Non-pigmented ciliary epithelial cell (primary cell): ENCODE results near the gene SOX12.

Source experiments
- DNase-seq: peaks from one replicate; pipeline ENCODE4 v3.0.0-alpha.2; 2010; ENCODE audit warnings: low read depth

SOX12 gene

DNA sequence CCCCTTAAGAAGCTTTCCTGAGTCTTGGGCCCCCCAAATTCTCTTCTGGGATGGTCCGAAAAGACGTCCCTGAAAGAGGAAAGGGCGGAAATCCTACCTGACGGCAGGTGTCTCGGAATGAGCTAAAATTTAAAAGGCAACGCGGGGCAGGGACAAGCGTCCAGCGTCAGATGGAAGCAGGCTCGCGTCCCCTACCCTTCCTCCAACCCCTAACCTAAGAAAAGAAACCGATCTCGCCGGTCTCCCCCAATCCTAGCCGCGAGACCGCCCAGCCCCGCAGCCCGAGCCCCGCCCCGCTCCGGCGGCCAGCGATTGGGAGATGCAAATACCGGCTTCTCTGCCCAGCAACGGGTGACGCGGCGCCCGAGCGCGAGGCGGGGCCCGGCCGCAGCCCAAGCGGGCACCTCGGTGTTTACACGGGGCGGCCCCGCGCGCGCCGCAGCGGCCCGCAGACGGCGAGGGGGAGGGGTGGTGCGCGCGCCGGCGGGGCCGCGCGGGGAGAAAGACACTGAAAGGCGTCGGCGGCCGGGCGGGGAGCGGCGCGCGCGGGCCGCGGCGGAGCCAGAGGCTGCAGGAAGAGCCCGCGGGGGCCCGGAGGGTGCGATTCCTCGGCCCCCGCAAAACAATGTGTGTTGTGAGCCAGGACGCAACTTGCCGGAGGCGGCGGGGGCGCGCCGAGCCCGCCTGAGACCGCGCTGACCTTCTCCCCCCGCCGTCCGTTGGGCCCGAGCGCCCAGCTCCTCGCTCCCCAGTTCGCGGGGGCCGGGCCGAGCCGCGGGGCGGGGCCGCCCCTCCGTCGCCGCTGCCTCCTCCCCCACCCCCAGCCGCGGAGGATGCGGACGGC is at the start of gene SOX12:
Gene SOX12 (plus strand): TSS at position 508 of the 844 bp plus-strand sequence. CDS start 373 bp downstream, outside the sequence.
- DNase-seq: no peak

DNA sequence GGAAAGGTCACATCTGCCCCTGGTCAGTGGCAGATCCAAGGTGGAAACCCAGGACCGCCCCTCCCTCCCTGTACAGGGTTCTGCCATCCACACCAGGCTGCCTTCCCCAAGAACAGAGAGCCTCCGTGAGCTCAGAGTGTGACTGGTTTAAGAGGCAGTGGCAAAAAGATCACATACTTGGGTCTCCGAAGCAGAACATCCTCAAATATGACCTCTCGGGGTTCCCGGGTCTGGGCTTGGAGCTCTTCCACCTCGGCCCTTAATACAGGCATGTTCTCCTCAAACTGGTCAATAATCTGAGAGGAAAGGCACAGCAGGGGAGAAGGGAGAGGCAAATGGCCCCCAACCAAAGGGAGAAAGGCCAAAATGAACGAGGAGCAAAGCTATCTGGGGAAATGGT is 49.6 kb upstream of the SOX12 start:
- no peak for DNase-seq

DNA sequence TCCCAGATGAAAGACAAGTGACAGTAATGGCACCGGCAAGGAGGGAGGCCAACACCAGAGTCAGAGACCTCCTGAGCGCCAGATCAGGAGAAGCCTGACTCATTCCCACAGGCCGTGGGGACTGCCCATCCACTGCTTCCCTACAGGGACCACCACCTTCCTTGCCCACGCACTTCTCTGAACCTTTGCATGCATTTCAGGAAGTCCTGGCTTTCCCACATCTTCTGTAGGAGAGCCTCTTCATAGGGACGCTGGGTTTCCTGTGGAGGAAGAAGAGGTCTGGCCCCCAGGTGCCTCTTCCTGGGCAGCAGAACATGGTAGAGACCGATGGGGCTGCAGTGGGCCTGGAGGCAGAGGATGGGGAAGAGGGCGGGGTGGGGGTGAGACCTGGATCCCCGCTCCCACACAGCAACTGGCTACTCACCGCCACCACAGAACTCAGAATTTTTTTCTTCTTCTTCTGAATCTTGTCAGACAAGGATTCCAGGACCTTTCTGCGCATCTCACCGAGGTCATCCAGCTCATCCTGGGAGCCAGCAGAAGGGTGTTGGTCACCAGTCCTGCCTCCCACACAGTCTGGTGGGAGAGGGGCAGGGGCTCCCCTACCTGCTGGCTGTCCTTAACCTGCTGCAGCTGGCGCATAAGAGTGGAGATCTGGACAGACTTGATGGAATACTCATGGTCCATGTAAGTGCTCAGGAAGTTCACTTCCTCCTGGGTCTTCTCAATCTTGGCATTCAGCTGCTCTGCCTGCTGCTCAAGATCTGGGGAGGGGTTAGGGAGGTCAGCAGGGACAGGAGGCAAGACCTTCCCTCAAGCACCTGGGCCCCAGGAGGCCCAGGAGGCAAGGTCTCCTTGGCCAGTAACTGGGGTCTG is 48.5 kb upstream of the SOX12 start:
- no peak for DNase-seq

DNA sequence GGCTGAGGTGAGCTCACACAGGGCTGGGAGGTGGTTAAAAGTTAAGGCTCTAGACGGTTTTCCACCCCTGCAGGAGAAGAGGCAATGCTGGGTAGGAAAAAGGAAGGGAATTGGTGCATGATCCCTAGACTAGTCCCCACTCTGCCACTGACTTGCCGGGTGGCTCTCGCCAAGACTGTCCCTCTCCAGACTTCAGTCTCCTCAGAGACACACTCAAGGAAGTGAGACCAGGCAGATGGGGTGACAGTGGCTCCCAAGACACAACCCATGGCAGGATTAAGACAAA is 47.9 kb upstream of the SOX12 start:
- DNase-seq: no peak

DNA sequence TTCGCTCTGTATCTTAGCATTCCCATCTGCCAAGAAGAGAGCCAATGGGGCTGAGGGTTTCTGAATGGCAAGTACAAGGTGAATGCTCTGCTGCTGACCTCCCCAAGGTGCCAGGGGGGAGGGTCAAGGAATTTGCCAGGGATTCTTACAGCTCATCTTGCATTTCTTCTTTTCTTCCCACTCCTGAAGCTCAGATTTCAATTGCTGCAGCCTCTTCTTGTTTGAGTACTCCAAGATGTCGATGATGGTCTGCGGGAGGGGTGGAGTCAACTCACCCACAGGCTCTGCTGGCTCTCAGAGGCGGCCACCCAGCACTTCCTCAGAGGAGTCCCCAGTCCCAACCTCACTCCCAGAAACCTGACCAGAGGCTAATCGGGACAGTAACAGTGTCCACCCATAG is 47.2 kb upstream of the SOX12 start:
- no peak for DNase-seq

DNA sequence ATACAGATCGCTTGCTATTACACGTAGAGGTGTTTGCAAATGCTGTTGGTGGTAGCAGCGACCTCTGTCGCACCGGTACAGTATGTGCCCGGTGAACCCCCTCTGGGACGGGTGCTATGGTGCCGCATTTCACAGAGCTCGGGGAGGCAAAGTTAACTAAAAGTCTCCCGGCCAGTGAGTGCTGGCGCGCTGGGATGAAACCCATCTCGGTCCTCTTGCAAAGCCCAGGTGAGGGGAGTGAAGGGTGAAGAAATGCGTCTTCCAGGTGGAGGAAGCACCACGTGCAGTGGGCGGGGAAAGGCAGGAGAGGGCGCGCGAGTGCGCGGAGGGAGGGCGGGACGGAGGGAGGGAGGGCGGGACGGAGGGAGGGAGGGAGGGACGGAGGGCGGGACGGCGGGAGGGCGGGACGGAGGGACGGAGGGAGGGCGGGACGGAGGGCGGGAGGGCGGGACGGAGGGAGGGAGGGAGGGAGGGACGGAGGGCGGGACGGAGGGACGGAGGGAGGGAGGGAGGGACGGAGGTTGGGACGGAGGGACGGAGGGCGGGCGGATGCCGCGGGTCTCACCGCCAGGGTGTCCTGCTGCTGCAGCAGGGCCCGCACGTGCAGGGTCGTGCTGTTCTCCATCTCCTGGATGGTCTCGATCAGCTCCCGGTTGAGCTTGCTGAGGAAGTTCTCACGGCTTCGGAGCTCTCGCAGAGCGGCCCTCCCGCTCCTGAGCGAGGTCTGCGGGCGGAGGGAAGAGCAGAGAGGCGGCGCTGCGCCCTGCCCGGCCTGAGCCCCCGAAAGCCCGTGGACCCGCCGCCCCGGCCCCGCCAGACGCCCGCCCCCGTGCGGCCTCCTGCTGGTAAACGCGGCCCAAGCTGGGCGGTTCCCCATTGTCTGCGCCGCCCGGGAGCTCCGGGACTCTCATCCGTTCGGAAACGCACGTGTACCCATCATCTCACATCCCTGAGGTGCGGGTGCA is 46.5 kb upstream of the SOX12 start:
- no peak for DNase-seq

DNA sequence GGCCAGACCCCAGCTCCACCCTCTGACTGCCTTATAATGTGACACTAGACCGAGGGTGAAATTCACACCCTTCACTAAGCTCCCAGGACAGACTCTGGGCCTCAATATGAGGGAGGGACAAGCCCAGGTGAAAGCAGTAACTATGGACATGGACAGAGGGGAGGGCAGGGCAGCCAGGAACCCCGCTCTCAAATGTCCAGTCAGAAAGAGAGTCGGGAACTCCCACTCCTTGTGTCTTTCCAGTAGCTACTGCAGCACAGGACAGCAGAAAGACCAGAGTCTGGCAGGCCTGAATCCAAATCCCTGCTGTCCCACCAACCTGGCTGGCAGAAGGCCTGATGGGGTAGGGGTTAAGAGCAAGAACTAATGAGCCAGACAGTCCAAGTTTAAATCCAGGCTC is 41.2 kb upstream of the SOX12 start:
- DNase-seq: no peak

DNA sequence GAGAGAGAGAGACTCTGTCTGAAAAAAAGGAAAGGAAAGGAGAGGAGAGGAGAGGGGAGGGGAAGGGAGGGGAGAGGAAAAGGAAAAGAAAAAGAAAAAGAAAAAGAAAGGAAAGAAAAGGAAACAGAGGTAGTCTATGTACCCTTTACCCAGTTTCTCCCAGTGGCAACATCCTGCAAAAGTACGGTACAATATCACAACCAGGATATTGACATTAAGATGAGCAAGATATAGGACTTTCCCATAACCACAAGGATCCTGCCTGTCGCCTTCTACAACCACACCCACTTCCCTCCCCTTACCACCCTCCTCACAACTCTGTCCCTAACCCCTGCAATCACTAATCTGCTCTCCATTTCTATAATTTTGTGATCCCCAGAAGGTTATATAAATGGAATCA is 38.8 kb upstream of the SOX12 start:
- no peak for DNase-seq

DNA sequence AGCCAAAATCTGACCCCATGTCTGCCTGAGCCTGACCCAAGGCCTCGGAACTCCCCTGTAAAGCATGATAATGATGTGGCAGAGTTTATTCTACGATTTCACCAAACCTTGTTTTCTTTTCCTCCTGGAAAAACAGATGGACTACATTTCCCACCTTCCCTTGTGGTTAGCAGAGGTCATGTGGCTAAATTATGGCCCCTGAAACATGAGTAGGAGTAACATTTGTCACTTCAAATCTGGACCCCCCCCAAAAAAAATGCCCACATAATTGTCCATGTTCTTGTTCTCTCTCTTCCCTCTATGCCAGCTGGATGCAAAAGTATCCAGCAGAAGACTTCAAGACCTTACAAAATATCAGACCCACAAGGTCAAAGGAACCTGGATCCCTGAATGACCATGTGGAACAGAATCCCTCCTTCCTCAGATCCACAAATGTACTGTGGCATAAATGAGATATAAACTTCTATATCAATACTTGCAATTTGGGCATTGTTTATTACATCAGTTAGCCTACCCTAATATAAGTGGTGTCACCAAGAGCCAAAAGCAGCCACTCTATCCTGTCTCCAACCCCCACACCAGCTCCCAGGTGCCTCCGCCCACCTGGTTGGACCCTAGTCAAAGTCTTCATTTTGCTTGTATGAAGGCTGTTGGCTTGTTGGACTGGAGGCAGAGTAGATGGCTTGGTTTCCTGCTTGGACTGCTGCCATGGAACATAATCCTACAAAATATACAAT is 36.2 kb upstream of the SOX12 start:
- no peak for DNase-seq

DNA sequence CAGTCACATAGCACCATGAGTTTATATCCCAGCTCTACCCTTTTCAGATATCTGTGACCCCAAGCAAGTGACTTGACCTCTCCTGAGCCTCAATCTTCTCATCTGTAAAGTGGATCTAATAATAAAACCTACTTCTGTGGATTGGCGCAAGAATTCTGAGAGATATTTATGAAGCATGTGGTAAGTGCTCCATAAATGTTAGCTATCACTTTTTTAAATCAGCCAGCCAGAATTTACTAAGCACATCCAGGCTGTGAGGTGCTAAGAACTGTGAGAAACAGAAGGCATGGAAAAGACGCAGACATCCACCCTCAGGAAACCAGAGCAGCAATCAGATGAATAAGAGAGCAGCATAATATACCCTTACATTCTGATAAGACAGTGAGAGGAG is 35.7 kb upstream of the SOX12 start:
- no peak for DNase-seq

DNA sequence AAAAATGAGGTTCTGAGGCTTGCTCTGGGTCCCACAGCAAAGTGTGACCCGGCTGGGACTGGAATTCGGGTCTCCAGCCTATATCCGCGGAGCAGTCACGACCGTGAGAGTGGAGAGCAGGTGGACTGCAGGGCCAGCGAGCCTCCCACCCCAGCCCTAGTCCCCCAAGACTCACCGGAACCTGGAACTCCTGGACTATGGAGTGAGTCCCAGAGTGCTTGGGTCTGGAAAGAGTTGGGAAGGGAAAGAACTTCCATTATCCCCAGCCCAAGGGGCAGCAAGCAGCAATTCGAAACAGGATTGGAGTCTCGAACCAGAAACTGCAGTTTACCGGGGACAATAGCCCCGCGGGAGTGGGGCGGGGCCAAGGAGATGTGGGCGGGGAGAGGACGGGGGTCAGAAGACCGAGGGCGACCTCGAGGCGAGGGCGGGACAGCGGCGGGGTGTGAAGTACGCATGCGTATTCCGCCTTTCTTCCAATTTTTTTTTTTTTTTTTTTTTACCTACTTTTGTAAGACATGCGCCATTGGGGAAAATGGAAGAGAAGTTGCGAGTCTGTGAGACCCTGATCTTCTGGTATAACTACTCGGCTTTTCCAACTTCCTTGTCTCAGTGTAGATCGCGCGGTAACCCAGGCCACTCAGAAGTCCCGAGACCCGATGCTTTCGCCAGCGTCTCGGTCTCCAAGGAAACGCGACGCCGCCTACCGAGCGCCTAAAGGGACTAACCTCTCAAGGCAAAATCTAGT is 35.1 kb upstream of the SOX12 start, which contains the start of gene C20orf96:
Gene C20orf96 (minus strand): TSS at position 667 of the 748 bp plus-strand sequence. CDS start 140 bp downstream, at position 527.
- DNase-seq: no peak

DNA sequence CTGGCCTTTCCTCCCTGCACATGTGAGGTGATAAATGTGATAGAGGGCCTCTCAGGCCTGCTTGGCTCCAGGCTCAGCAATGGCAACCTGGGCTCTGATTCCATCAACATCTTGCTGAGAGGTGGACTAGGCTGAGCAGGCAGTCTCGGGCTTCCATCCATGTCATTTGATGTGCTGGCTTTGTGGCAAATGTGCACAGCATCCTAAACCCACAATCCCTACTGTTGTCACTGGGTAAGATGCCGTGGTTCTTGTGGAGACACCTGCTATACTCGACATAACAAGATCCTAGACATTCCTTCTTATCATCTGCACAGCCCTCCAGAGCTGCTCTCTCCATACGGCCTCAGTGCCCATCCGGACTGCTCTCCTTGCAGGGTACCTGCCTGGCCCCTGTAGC is 30.8 kb upstream of the SOX12 start:
- DNase-seq: no peak

DNA sequence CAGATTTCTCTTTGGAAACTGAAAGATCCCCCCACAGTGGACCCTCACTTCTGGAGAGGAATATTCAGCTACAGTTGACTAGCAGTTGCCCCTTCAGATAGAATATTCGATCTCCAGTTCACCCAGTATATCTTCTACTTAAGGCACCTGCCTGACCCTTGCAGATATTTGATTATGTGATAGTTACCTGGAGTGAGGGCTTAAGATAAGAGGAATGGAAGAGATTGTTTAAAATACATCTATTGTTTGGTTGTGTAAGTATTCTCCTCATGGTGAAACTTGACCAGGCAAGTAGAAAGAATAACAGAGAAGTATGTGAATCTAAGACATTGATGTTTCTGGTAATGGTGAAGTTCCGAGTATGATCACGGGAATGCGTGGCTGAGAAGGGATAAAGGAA is 29.5 kb upstream of the SOX12 start:
- DNase-seq: no peak

DNA sequence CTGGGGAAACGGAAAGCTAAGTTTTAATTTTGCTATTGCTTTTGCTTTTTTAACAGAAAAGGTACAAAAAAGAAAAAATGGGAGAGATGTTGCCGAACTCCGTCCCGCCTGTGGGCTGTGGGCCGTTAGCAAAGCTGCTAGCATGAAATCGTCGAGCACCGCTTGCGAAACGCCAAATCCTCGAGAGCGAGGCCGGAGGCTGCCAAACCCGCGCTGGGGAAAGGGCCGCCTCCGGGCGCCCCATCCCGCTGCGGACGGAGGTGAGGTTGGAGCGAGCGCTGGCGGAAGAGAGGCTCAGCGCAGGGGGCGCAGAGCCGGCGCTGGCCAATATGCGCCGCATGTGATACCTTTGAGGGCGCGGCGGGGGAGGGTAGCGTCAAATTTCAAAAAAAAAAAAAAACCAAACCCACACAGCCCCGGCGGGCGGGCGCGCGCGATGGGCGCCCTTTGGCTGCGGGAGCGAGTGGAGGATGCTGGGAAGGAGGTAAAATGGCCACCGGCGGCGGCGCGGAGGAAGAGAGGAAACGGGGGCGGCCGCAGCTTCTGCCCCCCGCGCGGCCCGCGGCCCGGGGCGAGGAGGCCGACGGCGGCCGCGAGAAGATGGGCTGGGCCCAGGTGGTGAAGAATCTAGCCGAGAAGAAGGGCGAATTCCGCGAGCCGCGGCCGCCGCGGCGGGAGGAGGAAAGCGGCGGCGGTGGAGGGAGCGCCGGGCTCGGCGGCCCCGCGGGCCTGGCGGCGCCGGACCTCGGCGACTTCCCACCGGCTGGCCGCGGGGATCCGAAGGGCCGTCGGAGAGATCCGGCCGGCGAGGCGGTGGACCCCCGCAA is 28.0 kb upstream of the SOX12 start, which contains the start of gene ZCCHC3:
Gene ZCCHC3 (plus strand): TSS at position 473 of the 827 bp plus-strand sequence. CDS start 17 bp downstream, at position 490.
- DNase-seq: no peak

DNA sequence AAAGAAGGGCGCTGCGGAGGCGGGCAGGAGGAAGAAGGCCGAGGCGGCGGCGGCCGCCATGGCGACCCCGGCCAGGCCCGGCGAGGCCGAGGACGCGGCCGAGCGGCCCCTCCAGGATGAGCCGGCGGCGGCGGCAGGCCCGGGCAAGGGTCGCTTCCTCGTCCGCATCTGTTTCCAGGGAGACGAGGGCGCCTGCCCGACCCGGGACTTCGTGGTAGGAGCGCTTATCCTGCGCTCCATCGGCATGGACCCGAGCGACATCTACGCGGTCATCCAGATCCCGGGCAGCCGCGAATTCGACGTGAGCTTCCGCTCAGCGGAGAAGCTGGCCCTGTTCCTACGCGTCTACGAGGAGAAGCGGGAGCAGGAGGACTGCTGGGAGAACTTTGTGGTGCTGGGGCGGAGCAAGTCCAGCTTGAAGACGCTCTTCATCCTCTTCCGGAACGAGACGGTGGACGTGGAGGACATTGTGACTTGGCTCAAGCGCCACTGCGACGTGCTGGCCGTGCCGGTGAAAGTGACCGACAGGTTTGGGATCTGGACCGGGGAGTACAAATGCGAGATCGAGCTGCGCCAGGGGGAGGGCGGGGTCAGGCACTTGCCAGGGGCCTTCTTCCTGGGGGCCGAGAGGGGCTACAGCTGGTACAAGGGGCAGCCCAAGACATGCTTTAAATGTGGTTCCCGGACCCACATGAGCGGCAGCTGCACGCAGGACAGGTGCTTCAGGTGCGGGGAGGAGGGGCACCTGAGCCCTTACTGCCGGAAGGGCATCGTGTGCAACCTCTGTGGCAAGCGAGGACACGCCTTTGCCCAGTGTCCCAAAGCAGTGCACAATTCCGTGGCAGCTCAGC is 27.2 kb upstream of the SOX12 start:
- no peak for DNase-seq

DNA sequence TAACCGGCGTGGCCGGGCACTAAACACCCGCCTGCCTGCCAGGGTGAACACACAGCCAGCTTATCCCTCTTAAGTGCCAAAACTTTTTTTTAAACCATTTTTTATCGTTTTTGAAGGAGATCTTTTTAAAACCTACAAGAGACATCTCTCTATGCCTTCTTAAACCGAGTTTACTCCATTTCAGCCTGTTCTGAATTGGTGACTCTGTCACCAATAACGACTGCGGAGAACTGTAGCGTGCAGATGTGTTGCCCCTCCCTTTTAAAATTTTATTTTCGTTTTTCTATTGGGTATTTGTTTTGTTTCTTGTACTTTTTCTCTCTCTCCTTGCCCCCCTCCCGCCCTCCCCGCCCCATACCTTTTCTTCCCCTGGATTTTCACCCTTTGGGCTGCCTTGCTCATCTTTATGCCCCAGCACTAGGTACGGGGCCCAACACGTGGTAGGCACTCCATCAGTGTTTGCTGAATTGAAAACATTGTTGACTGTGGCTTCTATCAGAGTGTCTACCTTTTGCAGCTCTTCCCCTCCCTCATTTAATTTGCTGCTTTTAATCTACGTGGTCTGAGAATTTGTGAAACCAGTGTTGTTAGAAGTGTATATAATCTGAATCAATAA is 26.5 kb upstream of the SOX12 start:
- DNase-seq: no peak

DNA sequence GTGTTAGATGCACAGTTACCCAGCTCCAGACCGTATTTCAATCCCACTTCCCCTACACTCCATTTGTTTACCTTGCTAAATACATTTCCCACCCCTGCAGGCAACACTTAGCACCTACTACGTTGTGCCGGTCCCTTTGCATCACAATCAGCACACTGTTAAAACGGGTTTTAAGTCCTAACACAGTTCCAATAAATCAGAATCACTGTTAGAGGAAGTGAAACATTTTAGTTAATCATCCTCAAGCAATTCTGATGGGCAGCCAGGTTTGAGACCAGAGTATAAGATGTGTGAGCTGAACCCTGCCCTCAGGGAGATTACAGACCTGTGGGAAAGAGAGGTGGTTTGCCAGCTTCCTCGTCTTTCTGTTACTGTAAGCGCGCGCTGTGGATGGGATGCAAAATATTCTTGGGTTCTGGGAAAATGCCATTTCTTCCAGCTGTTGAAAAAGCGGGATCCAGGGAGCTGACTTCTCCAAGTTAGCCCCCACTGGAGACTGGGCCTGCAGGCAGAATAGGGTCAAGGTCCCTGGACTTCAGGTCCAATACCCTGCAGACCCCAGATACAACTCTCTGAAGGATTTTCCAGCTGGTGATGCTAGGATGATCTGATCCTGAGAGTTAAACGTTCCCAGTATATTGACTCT is 24.9 kb upstream of the SOX12 start:
- no peak for DNase-seq
